ENCODE data around the gene TBL1Y.

Gene TBL1Y

DNA sequence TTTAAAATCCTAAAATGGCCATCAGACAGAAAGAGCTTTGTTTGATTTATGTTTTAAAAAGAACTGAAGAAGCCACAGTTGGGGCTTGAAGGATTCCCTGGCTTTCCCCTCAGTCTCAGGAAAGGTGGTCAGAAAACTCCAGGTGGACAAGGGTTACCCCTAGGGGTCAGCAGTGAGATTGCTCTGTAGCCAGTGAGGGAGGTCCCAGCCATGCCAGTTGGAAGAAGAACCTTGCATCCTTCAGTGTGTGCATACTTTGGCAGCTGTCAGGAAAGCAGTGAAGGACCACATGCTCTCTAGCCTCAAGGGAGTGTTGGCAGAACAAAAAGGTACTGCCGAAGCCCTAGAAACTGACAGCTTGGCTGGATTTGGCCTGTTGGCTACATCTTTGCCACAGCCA, 182.3 kb downstream of the TBL1Y start:
- DNase-seq = no peak

DNA sequence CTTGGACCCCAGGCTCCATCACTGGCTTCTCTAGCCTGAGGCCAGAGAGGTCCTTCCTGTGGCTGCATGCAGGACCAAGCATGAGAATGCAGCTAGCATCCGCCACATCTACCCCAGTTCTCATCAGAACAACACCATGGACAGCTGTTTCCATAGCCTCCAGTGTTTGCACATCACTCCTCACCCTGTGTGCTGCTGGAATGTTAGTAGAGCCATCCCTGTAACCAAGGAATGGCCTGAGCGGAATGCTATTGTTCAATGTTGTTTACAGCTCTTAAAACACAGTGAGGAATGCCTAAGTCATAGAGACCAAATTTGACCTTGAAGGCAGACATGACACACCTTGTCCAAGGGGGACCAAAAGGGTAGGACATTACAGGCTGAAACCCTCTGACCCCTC, 183.9 kb downstream of the TBL1Y start:
- no peak for DNase-seq

DNA sequence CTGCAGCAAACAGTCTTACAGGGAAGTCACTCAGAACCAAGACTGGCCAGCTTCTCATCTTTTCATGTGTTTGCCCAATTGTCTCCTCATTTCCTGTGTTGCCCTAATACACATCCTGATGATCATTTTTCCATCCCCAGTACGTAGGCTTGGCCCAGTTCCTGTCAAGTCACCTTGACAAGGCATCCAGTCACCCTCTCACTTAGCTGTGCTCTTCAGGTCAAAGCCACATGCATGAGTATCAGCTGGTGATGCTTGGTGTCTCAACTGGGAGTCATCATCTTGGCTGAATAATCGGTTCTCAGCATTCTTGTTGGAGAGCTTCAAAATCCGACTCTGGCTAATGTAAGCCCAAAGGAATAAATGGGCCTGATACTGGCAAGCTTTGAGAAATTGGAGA, 186.5 kb downstream of the TBL1Y start:
- DNase-seq = no peak

DNA sequence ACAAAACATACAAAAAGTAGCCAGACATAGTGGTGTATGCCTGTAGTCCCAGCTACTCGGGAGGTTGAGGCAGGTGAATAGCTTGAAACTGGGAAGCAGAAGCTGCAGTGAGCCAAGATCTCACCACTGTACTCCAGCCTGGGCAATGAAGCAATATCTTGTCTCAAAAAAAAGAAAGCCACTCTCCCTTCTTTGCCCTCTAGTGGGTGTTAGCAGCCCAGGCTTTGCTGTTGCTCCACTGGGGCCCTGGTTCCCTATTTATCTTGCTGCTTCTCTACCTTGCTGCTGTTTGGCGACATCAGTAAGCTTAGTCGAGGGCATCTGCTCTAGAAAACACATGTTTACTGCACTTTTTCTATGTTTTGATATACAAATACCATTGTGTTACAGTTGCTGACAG, 189.2 kb downstream of the TBL1Y start:
- no peak for DNase-seq

DNA sequence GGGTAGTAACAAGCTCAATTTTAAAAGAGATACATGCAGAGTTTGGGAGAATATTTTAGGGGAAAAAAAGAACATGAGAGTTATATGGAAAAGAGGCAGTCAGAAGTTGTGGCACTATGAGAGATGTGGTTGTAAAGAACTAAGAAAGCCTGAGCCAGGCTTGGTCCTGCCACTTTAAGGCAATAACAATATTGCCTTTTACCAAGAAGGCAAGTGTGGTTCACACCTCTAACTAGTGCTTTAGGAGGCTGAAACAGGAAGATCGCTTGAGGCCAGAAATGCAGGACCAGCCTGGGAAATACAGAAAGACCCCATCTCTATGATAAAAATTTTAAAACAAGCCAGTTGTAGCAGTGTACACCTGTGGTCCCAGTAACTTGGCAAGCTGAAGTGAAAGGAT, 192.2 kb downstream of the TBL1Y start:
- no peak for DNase-seq

DNA sequence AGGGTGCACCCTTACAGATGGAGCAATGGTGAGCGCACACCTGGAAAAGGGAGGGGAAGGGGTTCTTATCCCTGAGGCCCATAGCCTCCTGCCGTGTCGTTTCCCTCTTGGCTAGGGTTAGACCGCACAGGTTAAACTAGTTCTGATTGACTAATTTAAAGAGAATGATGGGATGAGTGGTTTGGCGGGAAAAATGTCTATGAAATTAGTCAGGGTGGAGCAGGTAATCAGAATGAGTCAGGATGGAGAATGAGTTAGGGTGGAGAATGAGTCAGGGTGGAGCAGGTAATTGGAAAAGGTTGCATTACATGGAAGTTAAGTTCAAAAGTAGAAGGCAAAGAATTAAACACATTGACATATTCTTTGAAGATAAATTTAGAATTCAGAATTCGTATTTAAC, 196.7 kb downstream of the TBL1Y start:
- no peak for DNase-seq

DNA sequence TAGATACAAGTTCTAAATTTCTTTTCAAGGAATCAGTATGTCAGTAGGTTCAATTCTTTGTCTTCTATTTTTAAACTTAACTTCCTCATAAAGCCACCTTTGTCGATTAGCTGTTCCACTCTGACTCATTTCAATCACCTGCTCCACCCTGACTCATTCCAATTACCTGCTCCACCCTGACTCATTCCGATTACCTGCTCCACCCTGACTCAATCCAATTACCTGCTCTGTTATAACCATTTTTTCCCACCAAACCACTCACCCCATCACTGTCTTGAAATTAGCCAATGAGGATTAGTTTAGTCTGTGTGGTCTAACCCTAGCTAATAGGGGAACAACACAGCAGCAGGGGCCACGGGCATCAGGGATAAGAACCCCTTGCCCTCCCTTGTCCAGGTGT, 199.6 kb downstream of the TBL1Y start:
- DNase-seq = no peak

DNA sequence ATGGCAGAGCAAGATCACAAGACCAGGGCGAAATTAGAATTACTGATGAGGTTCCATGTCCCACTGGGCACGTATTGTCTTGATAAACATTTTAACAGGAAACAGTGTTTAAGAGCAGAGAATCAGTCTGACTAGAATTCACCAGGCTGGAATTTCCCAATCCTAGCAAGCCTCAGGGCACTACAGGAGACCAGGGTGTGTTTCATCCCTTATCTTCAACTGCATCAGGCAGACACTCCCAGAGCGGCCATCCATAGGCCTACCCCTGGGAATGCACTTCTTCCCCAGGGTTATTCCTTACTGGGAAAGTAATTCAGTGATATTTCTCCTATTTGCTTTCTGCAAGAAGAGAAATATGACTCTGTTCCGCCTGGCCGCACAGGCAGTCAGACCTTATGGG, 205.4 kb downstream of the TBL1Y start:
- DNase-seq = no peak

DNA sequence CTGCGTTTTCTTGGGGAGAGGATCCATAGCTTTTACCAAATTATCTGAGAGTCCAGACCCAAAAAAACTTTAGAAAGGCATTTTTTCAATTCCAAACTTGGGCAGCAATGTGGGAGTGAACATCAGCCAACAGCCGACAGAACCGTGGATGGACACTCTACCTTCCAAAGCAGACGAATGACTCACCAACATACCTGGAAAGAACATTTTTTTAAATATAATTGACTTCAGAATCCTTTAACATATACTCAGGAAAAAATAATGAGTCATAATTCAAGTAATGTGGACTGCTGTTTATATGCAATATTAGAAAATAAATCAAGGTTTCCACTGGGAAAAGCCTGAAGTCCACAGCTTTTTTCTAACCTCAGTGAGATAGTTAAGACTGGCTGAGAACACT, 211.7 kb downstream of the TBL1Y start:
- DNase-seq = no peak

DNA sequence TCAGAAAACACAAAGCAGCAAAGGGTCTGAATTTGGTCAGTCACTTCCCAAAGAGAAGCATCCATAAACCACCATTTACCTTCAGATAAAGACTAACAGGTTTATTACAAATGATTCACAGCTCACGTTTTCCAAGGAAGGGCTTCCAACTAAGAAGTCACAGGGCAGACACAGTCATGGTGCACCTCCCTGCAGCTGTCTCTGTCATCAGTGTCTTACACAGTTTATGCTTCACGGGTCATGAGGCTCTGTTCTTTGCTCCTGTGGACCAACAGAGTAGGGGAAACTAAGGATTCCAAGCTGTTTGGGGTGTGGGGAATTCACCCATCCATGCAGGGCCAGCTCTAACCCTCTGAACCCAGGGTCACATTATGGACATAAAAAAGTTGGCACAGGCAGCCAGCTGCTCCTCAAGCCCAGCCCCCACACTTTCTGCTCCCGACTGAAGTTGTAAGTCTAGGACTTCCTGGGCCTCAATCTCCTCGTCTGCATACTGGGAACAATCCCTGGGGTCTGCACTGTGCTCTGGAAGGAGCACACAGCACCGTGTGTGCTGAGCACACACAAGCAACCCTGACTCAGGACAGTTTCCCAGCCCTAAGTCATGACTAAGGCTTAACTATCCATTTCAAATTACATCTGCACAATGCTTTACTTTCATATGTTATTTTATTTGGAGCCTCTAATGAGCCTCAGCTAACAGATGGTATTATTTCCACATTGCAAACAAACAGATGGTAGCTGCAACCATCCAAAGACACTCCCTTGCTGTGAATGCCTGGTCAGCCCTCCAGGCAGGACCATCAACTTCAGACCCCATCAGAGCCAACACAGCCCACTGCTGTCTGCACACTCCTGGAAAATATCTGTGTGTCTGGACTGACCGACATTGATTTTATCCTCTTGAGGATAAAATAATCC, 214.9 kb downstream of the TBL1Y start:
- no peak for DNase-seq

DNA sequence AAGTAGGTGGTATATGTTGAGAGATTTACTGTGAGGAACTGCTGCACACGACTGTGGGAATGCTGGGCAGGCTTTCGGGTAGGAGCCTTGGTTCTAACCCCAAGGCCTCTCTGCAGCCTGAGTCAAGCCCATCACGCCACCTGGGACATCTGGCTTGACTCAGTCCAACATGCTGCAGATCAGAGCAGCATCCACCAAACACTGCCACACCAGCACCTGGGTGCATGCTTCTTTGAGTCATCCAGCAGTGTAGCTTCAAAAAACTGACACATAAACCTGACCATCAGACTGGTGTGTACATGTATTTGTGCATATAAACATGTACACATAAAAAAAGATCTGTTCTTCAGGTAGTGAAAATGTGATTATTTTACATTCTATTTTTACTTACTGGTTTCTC, 217.7 kb downstream of the TBL1Y start:
- DNase-seq = no peak
